HepG2 (cell line): ENCODE measurements around the gene SLF1. TPM values are rescaled to one million over a fixed set of nuclear protein-coding genes. Genes with fewer than 3 reads are reported as not detected.

ENCODE experiments used
- ATAC-seq: fragments of 200-7000 bp; cut with Tn5 transposase; 3 replicates; pipeline ENCODE4 v1.9.1; 2020; ENCODE audit warnings: mild to moderate bottlenecking, moderate library complexity
- BruUV-seq: library from RNA; stranded (reverse); fragments of 400-500 nt; replicated peaks from 2 replicates; lab custom pipeline; 2021; lab: Mats Ljungman, UMichigan
- CTCF ChIA-PET: fragments of 300-600 bp; formaldehyde crosslinking; extraction: SDS; loops from one replicate; lab custom pipeline; 2021; ENCODE audit warnings: low total read pairs, inconsistent platforms, low intra/inter-chr PET ratio; lab: Yijun Ruan, JAX
- POLR2A ChIA-PET: fragments of 350-600 bp; sonication (Branson Sonifier 250); formaldehyde crosslinking; loops from one replicate; lab custom pipeline; 2020; ENCODE audit warnings: antibody characterized with exemption, inconsistent platforms; lab: Yijun Ruan, JAX
- DNase-seq: peaks from one replicate; pipeline ENCODE4 v3.0.0-alpha.2; 2015; ENCODE audit warnings: low spot score
- FAIRE-seq: peaks from 3 replicates; lab custom pipeline; 2011; peaks lifted over from hg19 to GRCh38; lab: Jason Lieb, UNC
- H2AFZ ChIP-seq: one replicate; pipeline ENCODE4 v1.6.1; 2011; ENCODE audit warnings: low read length, inconsistent platforms
- H3K27ac ChIP-seq: fragments of 300-600 bp; 3 replicates; pipeline ENCODE4 v1.8.0; 2011; ENCODE audit warnings: mixed run types, mild to moderate bottlenecking, mixed read lengths, low read length, inconsistent platforms; ENCODE audit not compliant: insufficient read depth; ENCODE audit errors: extremely low read length
- H3K27me3 ChIP-seq, 2 experiments: fragments of 200-600 bp in 1 of 2; 2 replicates in 1 of 2; 3 replicates in 1 of 2; pipeline versions ENCODE4 v1.6.0 to v1.8.0; 2011; ENCODE audit warnings: low read length in 2 of 2, mild to moderate bottlenecking in 2 of 2, moderate library complexity in 2 of 2, inconsistent platforms in 1 of 2; ENCODE audit not compliant: insufficient read depth in 2 of 2, control insufficient read depth in 1 of 2
- H3K36me3 ChIP-seq, 2 experiments: fragments of 200-600 bp in 1 of 2; replicated peaks in 1 of 2; 2 replicates in 1 of 2; 3 replicates in 1 of 2; pipeline versions ENCODE4 v1.5.1 to v1.8.0; 2011; ENCODE audit warnings: low read length in 2 of 2, inconsistent platforms in 1 of 2; ENCODE audit not compliant: insufficient read depth in 2 of 2, control insufficient read depth in 1 of 2
- H3K4me1 ChIP-seq: 2 replicates; pipeline ENCODE4 v1.5.1; 2012; ENCODE audit warnings: low read length, inconsistent platforms; ENCODE audit not compliant: insufficient read depth
- H3K4me2 ChIP-seq: 2 replicates; pipeline ENCODE4 v1.6.0; 2011; ENCODE audit warnings: low read depth, low read length, inconsistent platforms
- H3K4me3 ChIP-seq, 3 experiments: fragments of 200-600 bp in 1 of 3; sonication (generic), shearing (Covaris generic) in 1 of 3; replicated peaks in 1 of 3; 2 replicates each; pipeline ENCODE4 v1.5.1; 2011 to 2016; ENCODE audit warnings: low read length in 3 of 3, inconsistent platforms in 2 of 3, low read depth in 2 of 3, mild to moderate bottlenecking in 2 of 3, control low read depth in 1 of 3, mixed read lengths in 1 of 3; ENCODE audit not compliant: insufficient read depth in 1 of 3
- H3K79me2 ChIP-seq: one replicate; pipeline ENCODE4 v1.6.1; 2011; ENCODE audit warnings: low read length, inconsistent platforms; ENCODE audit not compliant: insufficient read depth
- H3K9ac ChIP-seq: 2 replicates; pipeline ENCODE4 v1.6.0; 2011; ENCODE audit warnings: mild to moderate bottlenecking, low read depth, low read length, inconsistent platforms; ENCODE audit not compliant: insufficient read depth
- H3K9me3 ChIP-seq: 2 replicates; pipeline ENCODE4 v1.5.1; 2012; ENCODE audit warnings: mild to moderate bottlenecking, low read length
- H4K20me1 ChIP-seq: 2 replicates; pipeline ENCODE4 v1.6.0; 2011; ENCODE audit warnings: inconsistent platforms, mild to moderate bottlenecking, low read length, moderate library complexity; ENCODE audit not compliant: insufficient read depth
- ATF7 ChIP-seq, 2 experiments: fragments of 450-650 bp in 1 of 2; sonication (generic) in 1 of 2; formaldehyde crosslinking in 1 of 2; IDR thresholded peaks; 2 replicates each; pipeline versions ENCODE4 v1.4.0 to v1.6.1; 2016 to 2020; ENCODE audit warnings: antibody characterized with exemption in 1 of 2, mild to moderate bottlenecking in 1 of 2, missing genetic modification reagents in 1 of 2
- BCL6 ChIP-seq: IDR thresholded peaks from 2 replicates; pipeline ENCODE4 v1.6.1; 2016; ENCODE audit warnings: missing genetic modification reagents, missing compliant biosample characterization
- PITX1 ChIP-seq: sonication (generic); formaldehyde crosslinking; IDR thresholded peaks from 2 replicates; pipeline ENCODE4 v1.5.1; 2020; ENCODE audit warnings: mild to moderate bottlenecking, missing genetic modification reagents
- RXRB ChIP-seq: IDR thresholded peaks from 2 replicates; pipeline ENCODE4 v1.6.1; 2016; ENCODE audit warnings: borderline replicate concordance, missing genetic modification reagents, missing compliant biosample characterization
- SMAD3 ChIP-seq: sonication (generic); formaldehyde crosslinking; IDR thresholded peaks from 2 replicates; pipeline ENCODE4 v1.4.0; 2020; ENCODE audit warnings: missing genetic modification reagents
- WGBS: methylation state at CpG from one replicate; pipeline ENCODE4 v1.1.6; 2017; ENCODE audit warnings: low lambda C conversion rate; 5-methylcytosine and 5-hydroxymethylcytosine counted together
- in situ Hi-C: cut with HindIII; loops from 2 replicates; pipeline ENCODE4 v1.10.0; 2017; ENCODE audit warnings: low pct_unique_long_range_greater_than_20kb; ENCODE audit not compliant: extremely low pct_ligation_motif_present
- intact Hi-C: fragments of 100-400 bp; cut with micrococcal nuclease; formaldehyde crosslinking; loops from one replicate; pipeline ENCODE4 v1.10.0; 2022; ENCODE audit not compliant: unreplicated experiment
- polyA plus RNA-seq, 8 experiments: library from polyadenylated mRNA; depleted of rRNA in 3 of 8; stranded (reverse) in 7 of 8; unstranded in 1 of 8; fragments of >200 nt; fragmentation: Illumina TruSeq in 4 of 8; extraction: Trizol in 4 of 8; gene quantifications; 2 replicates each; pipeline versions ENCODE4 v1.2.1 to v1.2.3, GENCODE V29; 2011 to 2016; ENCODE audit warnings: low read depth in 4 of 8, missing spikeins in 1 of 8, mixed read lengths in 1 of 8; ENCODE audit not compliant: insufficient read depth in 1 of 8
- total RNA-seq, 5 experiments: library from RNA; depleted of rRNA; stranded (reverse); fragments of >200 nt; fragmentation: Illumina TruSeq; extraction: Trizol; gene quantifications; 2 replicates each; pipeline ENCODE4 v1.2.3, GENCODE V29; 2016; ENCODE audit warnings: low read depth in 1 of 5
- TF ChIP-seq, protein P1 (sequence below): sonication (generic); formaldehyde crosslinking; IDR thresholded peaks from 2 replicates; pipeline ENCODE4 v1.5.0; 2020; ENCODE audit warnings: mild to moderate bottlenecking, missing genetic modification reagents

The SLF1 gene
- total and polyA plus RNA-seq, 2 of the 13 experiments (the other 11 are each of a cell fraction or from before 2014, with no cell fraction given), result 2.1 to 9.1 TPM

DNA sequence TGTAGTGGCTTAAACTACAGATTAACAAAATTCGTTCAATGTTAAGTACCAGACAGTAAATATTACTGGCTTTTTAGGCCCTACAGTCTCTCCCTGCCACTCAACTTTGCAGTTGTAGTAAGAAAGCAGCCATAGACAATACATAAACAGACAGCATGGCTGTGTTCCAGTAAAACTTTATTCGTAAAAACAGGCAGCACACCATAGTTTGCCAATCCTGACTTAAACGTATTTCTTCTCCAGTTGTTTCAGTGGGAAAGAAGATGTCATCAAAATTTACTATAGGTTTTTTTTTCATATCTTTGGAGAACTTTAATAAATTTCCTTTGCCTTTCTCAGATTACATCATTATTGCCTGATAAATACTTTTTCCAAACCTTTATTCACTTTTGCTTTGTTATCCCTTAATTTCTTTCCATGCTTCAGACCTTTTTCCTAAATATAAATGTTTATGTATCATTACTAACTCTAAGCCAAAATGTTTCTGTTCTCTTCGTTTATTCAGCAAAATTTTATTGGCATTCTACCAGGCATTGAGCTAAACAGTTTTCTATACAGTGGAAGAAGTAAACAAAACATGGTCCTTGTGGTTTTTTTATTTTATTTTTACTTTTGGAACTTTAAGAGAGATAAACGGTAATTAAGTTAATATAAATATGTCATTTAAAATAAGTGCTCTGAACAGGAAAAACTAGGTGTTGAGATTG lies 64.5 kb downstream of the SLF1 start:
- POLR2A ChIA-PET, result no interaction called here
- no peak for FAIRE-seq
- no peaks in the 10 kb centered on the region for H3K79me2 ChIP-seq
- H3K36me3 ChIP-seq, result peaks cover 0 to 5% of the 10 kb centered on the region in 2 experiments; a peak in 2 of 5 replicates
- no peaks in the 10 kb centered on the region for H3K9me3 ChIP-seq
- no peak overlapping the region for H3K27ac ChIP-seq
- TF ChIP-seq RXRB (CRISPR knock-in tag) (no peak), SMAD3 (CRISPR knock-in tag) (no peak), BCL6 (CRISPR knock-in tag) (no peak), ATF7 (IDR thresholded peaks at IDR 0.05) (0 out of 2 replicates have a peak, but pooled peaks have one; percentile 11), ATF7 (CRISPR knock-in tag; IDR thresholded peaks at IDR 0.05) (no peak), PITX1 (no peak)
- TF ChIP-seq, protein P1, sequence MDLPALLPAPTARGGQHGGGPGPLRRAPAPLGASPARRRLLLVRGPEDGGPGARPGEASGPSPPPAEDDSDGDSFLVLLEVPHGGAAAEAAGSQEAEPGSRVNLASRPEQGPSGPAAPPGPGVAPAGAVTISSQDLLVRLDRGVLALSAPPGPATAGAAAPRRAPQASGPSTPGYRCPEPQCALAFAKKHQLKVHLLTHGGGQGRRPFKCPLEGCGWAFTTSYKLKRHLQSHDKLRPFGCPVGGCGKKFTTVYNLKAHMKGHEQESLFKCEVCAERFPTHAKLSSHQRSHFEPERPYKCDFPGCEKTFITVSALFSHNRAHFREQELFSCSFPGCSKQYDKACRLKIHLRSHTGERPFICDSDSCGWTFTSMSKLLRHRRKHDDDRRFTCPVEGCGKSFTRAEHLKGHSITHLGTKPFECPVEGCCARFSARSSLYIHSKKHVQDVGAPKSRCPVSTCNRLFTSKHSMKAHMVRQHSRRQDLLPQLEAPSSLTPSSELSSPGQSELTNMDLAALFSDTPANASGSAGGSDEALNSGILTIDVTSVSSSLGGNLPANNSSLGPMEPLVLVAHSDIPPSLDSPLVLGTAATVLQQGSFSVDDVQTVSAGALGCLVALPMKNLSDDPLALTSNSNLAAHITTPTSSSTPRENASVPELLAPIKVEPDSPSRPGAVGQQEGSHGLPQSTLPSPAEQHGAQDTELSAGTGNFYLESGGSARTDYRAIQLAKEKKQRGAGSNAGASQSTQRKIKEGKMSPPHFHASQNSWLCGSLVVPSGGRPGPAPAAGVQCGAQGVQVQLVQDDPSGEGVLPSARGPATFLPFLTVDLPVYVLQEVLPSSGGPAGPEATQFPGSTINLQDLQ, result no peak
- TF ChIP-seq, all 625 proteins: peak for 1
- CTCF ChIA-PET, result no interaction called here
- H4K20me1 ChIP-seq, result no peaks in the 10 kb centered on the region
- 93% methylated on average over 5 of the region's 5 CpGs for WGBS
- intact Hi-C loops (no loop called here), in situ Hi-C loops (no loop called here)
- H3K4me2 ChIP-seq, result no peak overlapping the region
- H3K9ac ChIP-seq, result no peak overlapping the region
- H3K4me1 ChIP-seq, result no peaks in the 10 kb centered on the region
- H2AFZ ChIP-seq, result no peak overlapping the region
- ATAC-seq (no peak), DNase-seq (no peak)
- no TSS peak for BruUV-seq
- no peak overlapping the region for H3K4me3 ChIP-seq
- H3K27me3 ChIP-seq, result no peaks in the 10 kb centered on the region
